Activated naive CD8-positive, alpha-beta T cell treated with anti-CD3 and anti-CD28 coated beads, Interleukin-2, amount 10 ng/mL, durations not matched to agents 7 days and 5 days (primary cell): ENCODE data around the gene ATF3. TPM values are rescaled to one million over a fixed set of nuclear protein-coding genes. Genes with fewer than 3 reads are reported as not detected.

Experiments used
- ATAC-seq: fragments of 150-1000 bp; cut with Tn5 transposase; one replicate; pipeline ENCODE4 v1.10.0; 2021; ENCODE audit warnings: low read depth, moderate library complexity
- POLR2A ChIA-PET: fragments of 350-600 bp; sonication (Branson Sonifier 250); formaldehyde crosslinking; loops from one replicate; lab custom pipeline; 2021; ENCODE audit warnings: antibody characterized with exemption; lab: Charles Lee
- DNase-seq: peaks from one replicate; pipeline ENCODE4 v3.0.0; 2021
- H3K27ac Mint-ChIP-seq: one replicate; pipeline ENCODE4 v1.8.0; 2022; ENCODE audit warnings: mild to moderate bottlenecking, mixed read lengths
- H3K27me3 Mint-ChIP-seq: one replicate; pipeline ENCODE4 v1.8.0; 2022; ENCODE audit warnings: mild to moderate bottlenecking, moderate library complexity, mixed read lengths
- H3K36me3 Mint-ChIP-seq: one replicate; pipeline ENCODE4 v1.8.0; 2021; ENCODE audit warnings: mild to moderate bottlenecking, mixed read lengths
- H3K4me1 Mint-ChIP-seq: one replicate; pipeline ENCODE4 v1.8.0; 2021; ENCODE audit warnings: mixed read lengths
- H3K4me3 Mint-ChIP-seq: one replicate; pipeline ENCODE4 v1.8.0; 2022; ENCODE audit warnings: mild to moderate bottlenecking, moderate library complexity, mixed read lengths
- H3K9me3 Mint-ChIP-seq: one replicate; pipeline ENCODE4 v1.8.0; 2021; ENCODE audit warnings: mixed read lengths
- total RNA-seq, 2 experiments: library from RNA; stranded (reverse); gene quantifications; one replicate each; pipeline ENCODE4 v1.2.3, GENCODE V29; 2021

The ATF3 gene
- total RNA-seq, 2 experiments from 2014 or later = 13.1 to 13.8 TPM

GRCh38 chr1:212578041-212578440 is 30.5 kb upstream of the ATF3 start:
- Mint-ChIP-seq H3K9me3 (no peaks in the 10 kb centered on the region), H3K27me3 (peaks cover 35% of the 10 kb centered on the region), H3K4me3 (no peak overlapping the region), H3K4me1 (peaks cover 3% of the 10 kb centered on the region), H3K36me3 (no peaks in the 10 kb centered on the region), H3K27ac (no peak overlapping the region)
- POLR2A ChIA-PET = no interaction called here
- ATAC-seq (no peak), DNase-seq (no peak)

- H3K9me3 Mint-ChIP-seq = no peaks in the 10 kb centered on the region
- peaks cover 3% of the 10 kb centered on the region for H3K4me1 Mint-ChIP-seq
- ATAC-seq (no peak), DNase-seq (no peak)
- POLR2A ChIA-PET = interaction anchor here (1.2 kb wide), 1 partner anchor 27 kb away, joined by 3 read pairs; the partner anchor contains the start of gene ATF3
- no peak overlapping the region for H3K4me3 Mint-ChIP-seq
- H3K36me3 Mint-ChIP-seq = no peaks in the 10 kb centered on the region
- H3K27me3 Mint-ChIP-seq = peaks cover 18% of the 10 kb centered on the region
- no peak overlapping the region for H3K27ac Mint-ChIP-seq
These were observed 27.5 kb upstream of the ATF3 start for GRCh38 chr1:212581034-212581433.

GRCh38 chr1:212582291-212582690 is 26.3 kb upstream of the ATF3 start:
- H3K4me3 Mint-ChIP-seq = no peak overlapping the region
- H3K36me3 Mint-ChIP-seq = no peaks in the 10 kb centered on the region
- ATAC-seq (no peak), DNase-seq (no peak)
- H3K27ac Mint-ChIP-seq = no peak overlapping the region
- no peaks in the 10 kb centered on the region for H3K9me3 Mint-ChIP-seq
- POLR2A ChIA-PET = interaction anchor here (1.2 kb wide), 1 partner anchor 26 kb away, joined by 3 read pairs; the partner anchor contains the start of gene ATF3
- H3K4me1 Mint-ChIP-seq = peaks cover 3% of the 10 kb centered on the region
- H3K27me3 Mint-ChIP-seq = peaks cover 20% of the 10 kb centered on the region

GRCh38 chr1:212582808-212583615 is 25.5 kb upstream of the ATF3 start:
- Mint-ChIP-seq H3K27me3 (peaks cover 23% of the 10 kb centered on the region), H3K4me3 (no peak overlapping the region), H3K4me1 (peaks cover 3% of the 10 kb centered on the region), H3K27ac (no peak overlapping the region), H3K36me3 (no peaks in the 10 kb centered on the region), H3K9me3 (no peaks in the 10 kb centered on the region)
- DNase-seq (no peak), ATAC-seq (no peak)
- POLR2A ChIA-PET = no interaction called here

GRCh38 chr1:212583643-212584042 is 24.9 kb upstream of the ATF3 start:
- no peaks in the 10 kb centered on the region for H3K36me3 Mint-ChIP-seq
- no peak overlapping the region for H3K27ac Mint-ChIP-seq
- no peak overlapping the region for H3K4me3 Mint-ChIP-seq
- no peaks in the 10 kb centered on the region for H3K9me3 Mint-ChIP-seq
- peaks cover 24% of the 10 kb centered on the region for H3K27me3 Mint-ChIP-seq
- DNase-seq (no peak), ATAC-seq (no peak)
- POLR2A ChIA-PET = interaction anchor here (1.0 kb wide), 1 partner anchor 35 kb away, joined by 3 read pairs; no protein-coding TSS in a partner anchor
- peaks cover 3% of the 10 kb centered on the region for H3K4me1 Mint-ChIP-seq

- POLR2A ChIA-PET = interaction anchor here (1.0 kb wide), 1 partner anchor 34 kb away, joined by 3 read pairs; no protein-coding TSS in a partner anchor
- no peak overlapping the region for H3K4me3 Mint-ChIP-seq
- H3K9me3 Mint-ChIP-seq = no peaks in the 10 kb centered on the region
- H3K4me1 Mint-ChIP-seq = peaks cover 3% of the 10 kb centered on the region
- H3K36me3 Mint-ChIP-seq = no peaks in the 10 kb centered on the region
- ATAC-seq (no peak), DNase-seq (no peak)
- H3K27me3 Mint-ChIP-seq = peaks cover 28% of the 10 kb centered on the region
- H3K27ac Mint-ChIP-seq = no peak overlapping the region
These were observed 24.3 kb upstream of the ATF3 start for GRCh38 chr1:212584092-212584886.

GRCh38 chr1:212585210-212585609 is 23.4 kb upstream of the ATF3 start:
- Mint-ChIP-seq H3K4me1 (peaks cover 2% of the 10 kb centered on the region), H3K27ac (no peak overlapping the region), H3K9me3 (no peaks in the 10 kb centered on the region), H3K4me3 (no peak overlapping the region), H3K27me3 (peaks cover 35% of the 10 kb centered on the region), H3K36me3 (no peaks in the 10 kb centered on the region)
- DNase-seq (no peak), ATAC-seq (no peak)
- POLR2A ChIA-PET = no interaction called here

- POLR2A ChIA-PET = interaction anchor here (0.9 kb wide), 1 partner anchor 22 kb away, joined by 3 read pairs; the partner anchor contains the start of gene ATF3
- peaks cover 44% of the 10 kb centered on the region for H3K27me3 Mint-ChIP-seq
- no peak for ATAC-seq
- no peaks in the 10 kb centered on the region for H3K36me3 Mint-ChIP-seq
- DNase-seq = no peak
- no peaks in the 10 kb centered on the region for H3K4me1 Mint-ChIP-seq
- H3K27ac Mint-ChIP-seq = no peak overlapping the region
- H3K4me3 Mint-ChIP-seq = no peak overlapping the region
- H3K9me3 Mint-ChIP-seq = no peaks in the 10 kb centered on the region
These were observed 22.1 kb upstream of the ATF3 start for GRCh38 chr1:212586206-212587015.

GRCh38 chr1:212587016-212587887 is 21.3 kb upstream of the ATF3 start:
- H3K27ac Mint-ChIP-seq = no peak overlapping the region
- POLR2A ChIA-PET = interaction anchor here (0.9 kb wide), 1 partner anchor 21 kb away, joined by 3 read pairs; the partner anchor contains the start of gene ATF3
- peaks cover 48% of the 10 kb centered on the region for H3K27me3 Mint-ChIP-seq
- no peak overlapping the region for H3K4me3 Mint-ChIP-seq
- H3K9me3 Mint-ChIP-seq = no peaks in the 10 kb centered on the region
- peaks cover 2% of the 10 kb centered on the region for H3K4me1 Mint-ChIP-seq
- no peak for DNase-seq
- ATAC-seq = no peak
- no peaks in the 10 kb centered on the region for H3K36me3 Mint-ChIP-seq

GRCh38 chr1:212587888-212588510 is 20.6 kb upstream of the ATF3 start:
- Mint-ChIP-seq H3K36me3 (peaks cover under 1% of the 10 kb centered on the region), H3K27ac (no peak overlapping the region), H3K27me3 (peaks cover 50% of the 10 kb centered on the region), H3K9me3 (no peaks in the 10 kb centered on the region), H3K4me1 (peaks cover 2% of the 10 kb centered on the region), H3K4me3 (no peak overlapping the region)
- DNase-seq (no peak), ATAC-seq (no peak)
- POLR2A ChIA-PET = no interaction called here

GRCh38 chr1:212589446-212589845 is 19.1 kb upstream of the ATF3 start:
- Mint-ChIP-seq H3K9me3 (peaks cover 1% of the 10 kb centered on the region), H3K27me3 (peaks cover 50% of the 10 kb centered on the region), H3K4me1 (peaks cover 3% of the 10 kb centered on the region), H3K27ac (no peak overlapping the region), H3K4me3 (no peak overlapping the region), H3K36me3 (peaks cover 3% of the 10 kb centered on the region)
- no peak for DNase-seq
- POLR2A ChIA-PET = no interaction called here
- ATAC-seq = no peak

GRCh38 chr1:212591922-212592321 is 16.6 kb upstream of the ATF3 start:
- H3K9me3 Mint-ChIP-seq = peaks cover 1% of the 10 kb centered on the region
- H3K27ac Mint-ChIP-seq = no peak overlapping the region
- H3K4me3 Mint-ChIP-seq = no peak overlapping the region
- ATAC-seq (no peak), DNase-seq (no peak)
- peaks cover 3% of the 10 kb centered on the region for H3K36me3 Mint-ChIP-seq
- POLR2A ChIA-PET = no interaction called here
- H3K4me1 Mint-ChIP-seq = peaks cover 16% of the 10 kb centered on the region
- H3K27me3 Mint-ChIP-seq = peaks cover 44% of the 10 kb centered on the region
